Renal pelvis (tissue), 4 donors: ENCODE measurements around the gene MOB2. TPM values are rescaled to one million over a fixed set of nuclear protein-coding genes. Genes with fewer than 3 reads are reported as not detected.

Source experiments
- DNase-seq: peaks from one replicate; pipeline ENCODE4 v3.0.0-alpha.2; 2013
- polyA plus RNA-seq, 3 donors: library from polyadenylated mRNA; unstranded; fragments of 120-200 nt; gene quantifications; one replicate each; pipeline ENCODE4 v1.2.1, GENCODE V29; 2013; ENCODE audit not compliant: insufficient read length in 3 of 3

MOB2 gene
- polyA plus RNA-seq, 3 donors: 33.0 to 34.8 (median 33.0) TPM

DNA sequence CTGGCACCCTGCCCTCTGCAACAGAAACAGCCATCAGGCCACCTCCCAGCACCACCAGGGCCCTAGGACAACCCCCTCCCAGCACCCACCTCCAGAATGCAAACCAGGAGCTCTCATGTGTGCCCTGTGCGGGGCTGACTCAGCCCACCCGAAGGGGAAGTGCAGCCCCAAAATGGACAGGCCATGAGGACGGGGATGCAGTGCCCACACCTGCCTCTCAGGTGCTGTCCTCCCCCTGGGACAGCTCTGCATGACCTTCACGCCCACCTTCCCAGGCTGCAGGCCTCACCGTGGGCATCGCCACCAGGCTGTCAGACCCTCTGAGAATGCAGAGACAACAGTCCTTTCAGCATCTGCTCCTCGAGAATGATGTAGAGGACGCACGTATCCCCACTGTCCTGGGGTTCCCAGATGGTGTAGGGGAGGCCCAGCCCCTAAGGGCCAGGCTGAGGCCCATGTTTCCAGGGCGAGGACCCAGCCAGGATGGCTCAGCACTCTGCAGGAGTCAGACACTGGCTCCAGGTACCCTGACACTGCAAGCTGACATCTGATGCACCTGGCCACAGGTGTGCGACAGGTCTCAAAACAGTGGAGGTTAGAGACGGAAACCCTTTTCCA is 13.5 kb downstream of the MOB2 start:
- no peak for DNase-seq

DNA sequence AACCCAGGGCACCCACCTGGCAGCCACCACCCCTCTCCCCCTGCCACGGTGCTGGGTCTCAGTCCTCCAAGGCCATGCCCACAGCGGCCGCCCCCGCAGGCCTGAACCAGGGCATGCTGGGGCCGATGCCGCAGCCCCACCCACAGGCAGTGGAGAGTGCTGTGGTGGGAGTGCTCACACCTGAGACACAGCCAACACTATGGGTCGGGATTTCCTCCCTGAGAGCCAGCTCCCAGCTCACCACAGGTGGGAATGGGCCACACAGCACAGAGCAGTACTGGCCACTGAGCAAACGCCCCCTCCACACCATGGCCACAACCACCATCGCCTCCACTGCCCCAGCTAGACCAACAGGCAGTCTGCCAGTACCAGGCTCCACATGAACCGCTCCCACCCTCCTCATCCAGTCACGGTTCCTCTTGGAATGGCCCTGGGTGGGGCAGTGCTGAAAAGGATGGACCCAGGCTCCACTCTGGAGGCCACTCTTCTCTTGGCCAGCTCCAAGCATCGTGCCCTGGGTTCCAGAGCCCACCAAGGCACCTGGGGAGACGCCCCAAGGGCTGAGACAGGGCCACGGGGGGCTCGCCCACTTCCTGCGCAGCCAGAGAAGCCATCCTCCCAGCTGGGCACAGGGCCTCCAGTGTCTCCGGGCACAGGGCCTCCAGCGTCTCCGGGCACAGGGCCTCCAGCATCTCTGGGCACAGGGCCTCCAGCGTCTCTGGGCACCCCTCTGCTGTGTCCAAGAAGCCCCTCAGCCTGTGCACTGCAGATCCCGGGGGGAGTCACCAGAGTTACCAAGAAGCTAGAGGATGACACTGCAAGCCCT is 14.2 kb downstream of the MOB2 start:
- no peak for DNase-seq

DNA sequence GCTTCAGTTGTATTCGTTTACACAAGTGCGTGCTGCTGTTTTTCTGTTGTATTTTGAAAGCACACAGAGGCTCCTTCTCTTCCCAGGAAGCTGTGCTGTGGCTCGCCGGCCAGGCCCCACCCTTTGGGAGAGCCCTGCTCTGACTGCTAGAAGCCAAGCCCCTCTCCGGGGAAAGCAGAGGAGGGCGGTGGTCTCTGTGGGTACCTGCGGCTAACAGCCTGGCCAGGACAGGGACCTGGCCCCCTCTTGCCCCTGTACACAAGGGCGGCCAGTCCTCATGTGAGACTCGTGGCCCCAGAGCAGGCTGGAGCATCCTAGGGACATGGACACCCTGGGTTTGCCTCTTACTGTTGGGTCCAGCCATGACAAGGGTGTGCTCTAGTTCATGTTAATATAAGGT is 14.8 kb downstream of the MOB2 start:
- DNase-seq: no peak

DNA sequence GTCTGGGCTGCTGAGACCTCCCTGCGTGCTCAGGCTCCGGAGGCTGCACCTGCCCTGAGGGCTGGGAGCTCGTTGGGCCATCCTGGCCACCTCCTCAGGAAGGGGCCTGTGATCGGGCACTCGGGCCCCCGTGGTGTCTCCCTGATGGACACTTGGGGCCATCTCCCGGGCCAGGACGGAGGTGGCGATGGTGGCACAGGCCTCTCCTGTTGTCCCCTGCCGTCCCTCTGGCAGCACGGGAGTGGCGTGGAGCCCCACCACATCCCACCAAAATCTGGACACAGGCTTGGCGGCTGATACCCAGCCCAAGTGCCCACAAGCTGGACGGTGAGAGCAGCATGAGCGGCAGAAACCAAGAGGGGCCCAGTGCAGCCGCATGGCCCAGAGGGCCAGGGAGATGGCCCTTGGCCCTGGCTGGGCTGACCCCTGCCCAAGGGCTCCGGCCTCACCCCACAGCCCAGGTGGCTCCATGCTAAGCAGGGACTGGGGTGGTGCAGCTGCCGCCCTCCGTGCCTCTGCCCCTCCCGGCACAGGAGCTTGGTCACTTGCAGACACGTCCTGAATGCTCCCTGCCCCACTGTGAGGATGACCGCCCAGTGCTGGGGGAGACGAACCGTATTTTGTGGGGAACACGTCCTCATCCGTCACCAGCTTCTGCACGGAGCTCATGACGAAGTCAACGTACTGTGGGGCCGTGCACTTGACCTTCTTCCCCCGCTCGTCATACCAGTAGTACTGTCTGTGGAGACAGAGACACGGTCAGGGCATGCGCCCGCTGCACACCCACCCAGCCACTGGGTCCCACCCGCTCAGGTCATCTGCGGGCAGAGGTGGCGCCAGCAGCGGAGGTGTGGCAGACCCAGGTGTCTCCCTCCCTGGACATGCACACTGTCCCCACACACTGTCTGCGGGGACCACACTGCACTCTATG is 15.6 kb downstream of the MOB2 start:
- DNase-seq: no peak

DNA sequence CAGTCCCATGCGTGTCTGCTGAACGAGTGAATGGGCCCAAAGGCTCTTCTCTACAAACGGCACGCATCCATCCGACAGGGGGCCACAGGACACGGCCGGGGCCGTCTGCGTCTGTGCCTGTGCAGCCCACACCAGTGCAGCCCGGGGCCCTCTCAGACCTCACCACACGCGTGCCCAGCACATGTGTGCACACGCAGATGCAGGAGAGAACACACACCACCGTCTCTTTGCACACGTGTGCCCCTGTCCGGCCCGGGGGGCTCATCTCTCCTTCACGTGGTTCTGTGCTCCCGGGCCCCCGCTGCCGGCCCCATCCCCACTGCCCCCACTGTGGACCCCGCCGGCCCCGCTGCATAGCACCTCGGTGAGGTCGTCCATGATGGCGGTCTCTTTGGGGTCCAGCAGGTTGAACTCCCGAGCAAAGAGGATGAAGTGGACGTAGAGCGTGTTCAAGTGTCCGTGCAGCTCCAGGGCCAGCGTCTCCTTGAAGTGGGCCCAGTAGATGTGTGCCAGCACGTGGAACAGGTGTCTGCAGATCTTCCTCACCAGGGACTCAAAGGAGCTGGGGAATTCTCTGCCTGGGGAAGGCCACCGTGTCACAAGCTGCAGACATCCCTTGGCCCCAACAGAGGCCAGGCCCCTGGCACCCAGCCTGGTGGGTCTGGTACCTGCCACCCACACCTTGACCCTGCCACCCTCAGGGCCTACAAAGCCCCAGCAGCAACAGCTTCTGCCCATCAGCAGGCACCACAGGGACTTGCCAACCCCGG is 16.5 kb downstream of the MOB2 start:
- no peak for DNase-seq

DNA sequence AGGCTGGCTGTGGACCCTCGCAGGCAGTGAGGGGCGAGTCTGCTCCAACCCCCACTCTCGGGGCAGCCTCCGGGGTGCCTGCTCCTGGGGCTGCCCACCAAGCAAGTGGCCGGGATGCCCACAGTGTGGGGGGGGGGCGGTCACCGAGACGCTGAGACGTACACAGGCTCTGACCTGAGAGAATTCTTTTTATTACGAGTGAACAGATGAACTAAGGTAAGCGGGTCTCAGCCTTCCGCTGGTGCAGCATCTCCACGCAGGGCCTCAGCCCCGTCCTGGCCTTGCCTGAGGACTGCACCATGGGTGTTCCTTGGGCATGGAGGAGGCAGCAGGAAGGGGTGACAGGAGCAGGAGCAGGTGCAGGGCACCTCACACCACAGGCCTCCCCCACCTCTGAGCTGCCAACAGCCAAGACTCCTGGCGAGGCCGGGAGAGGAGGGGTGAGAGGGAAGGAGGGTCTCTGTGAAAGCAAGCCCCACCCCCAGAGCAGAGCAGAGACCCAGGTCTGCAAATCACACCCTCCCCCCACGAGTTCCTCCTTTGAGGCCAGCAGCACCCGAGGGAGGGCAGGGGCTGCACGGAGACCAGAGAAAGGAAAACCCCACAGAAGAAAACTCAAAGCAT is 17.2 kb downstream of the MOB2 start:
- no peak for DNase-seq

DNA sequence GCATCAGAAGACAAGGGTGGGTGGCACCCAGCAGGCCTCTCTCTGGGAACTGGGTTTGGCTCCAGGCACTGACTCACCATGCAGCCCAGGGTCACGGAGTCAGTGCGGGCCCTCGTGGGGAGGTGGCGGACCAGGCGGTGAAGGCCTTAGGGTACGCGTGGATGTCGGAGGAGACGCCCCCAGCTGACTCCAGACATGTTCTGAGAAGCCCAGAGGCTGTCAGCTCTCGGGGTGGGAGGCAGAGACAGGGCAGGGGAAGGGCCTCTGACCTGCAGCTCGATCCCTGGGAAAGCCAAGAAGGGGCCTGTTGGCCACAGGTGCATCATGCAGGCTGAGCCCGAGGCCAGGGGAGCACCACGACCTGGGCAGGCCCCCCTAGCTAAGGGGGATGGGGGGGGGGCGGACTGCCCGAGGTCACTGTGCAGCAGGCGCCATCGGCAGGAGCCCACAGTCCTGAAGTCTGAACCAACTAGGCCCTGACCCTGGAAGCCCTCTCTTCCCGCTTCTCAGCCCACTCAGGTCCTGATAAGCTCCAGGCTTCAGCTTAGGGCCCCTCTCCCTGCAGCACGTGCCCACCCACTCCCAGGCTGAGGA is 18.0 kb downstream of the MOB2 start:
- DNase-seq: no peak

DNA sequence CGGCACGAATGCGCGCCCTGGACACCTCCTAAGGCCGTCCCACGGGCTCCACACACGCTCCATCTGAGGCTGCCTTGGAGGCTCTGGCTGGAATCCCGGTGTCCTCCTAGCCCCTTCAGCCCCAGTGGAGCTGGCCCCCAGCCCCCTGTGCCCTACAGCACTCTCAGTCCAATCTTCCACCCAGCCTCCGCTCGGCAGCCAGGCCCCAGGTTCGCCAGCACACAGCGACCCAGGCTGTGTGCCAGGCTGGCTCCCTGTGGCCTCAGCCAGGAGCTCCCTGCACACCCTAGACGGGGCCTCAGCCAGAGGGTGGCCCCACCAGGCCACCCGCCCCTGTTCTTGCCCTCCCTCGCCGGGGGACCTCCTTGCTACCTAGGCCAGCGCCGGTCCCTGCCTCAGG is 18.6 kb downstream of the MOB2 start:
- DNase-seq: no peak

DNA sequence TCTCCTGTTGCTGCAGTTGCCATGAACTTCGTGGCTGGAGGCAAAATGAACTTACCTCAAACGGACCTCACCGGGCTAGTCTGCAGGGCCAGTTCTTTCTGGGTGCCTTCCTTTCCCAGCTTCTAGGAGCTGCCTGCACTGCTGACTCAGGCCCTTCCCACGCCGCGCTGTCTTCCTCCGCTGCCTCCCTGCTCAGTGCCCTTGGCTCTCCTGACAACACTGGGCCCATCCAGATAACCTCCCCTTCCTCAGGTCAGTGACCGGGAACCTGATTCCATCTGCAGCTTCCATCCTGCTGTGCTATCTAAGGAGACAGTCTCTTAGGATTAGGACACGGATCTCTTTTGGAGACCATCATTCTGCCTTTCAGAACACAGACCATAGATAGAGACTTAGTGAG is 19.3 kb downstream of the MOB2 start:
- no peak for DNase-seq

DNA sequence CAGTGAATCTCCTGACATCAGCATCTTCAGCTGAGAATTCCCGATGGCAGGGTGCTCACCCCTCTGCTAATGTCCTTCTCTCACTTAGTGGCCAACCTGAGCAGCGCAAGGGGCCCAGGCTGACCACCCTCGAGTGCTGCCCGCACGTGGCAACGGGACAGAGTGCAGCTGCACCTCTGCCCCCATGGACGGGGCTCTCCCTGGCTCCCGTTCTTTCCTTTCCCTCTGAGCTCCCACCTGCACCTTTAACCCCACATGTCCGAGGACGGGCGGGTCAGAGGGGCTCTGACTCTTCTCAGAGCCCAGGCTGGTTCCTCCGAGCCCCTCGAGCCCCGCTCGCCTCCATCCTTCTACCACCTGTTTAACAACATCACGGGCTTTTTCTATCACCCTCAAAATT is 19.8 kb downstream of the MOB2 start:
- no peak for DNase-seq

DNA sequence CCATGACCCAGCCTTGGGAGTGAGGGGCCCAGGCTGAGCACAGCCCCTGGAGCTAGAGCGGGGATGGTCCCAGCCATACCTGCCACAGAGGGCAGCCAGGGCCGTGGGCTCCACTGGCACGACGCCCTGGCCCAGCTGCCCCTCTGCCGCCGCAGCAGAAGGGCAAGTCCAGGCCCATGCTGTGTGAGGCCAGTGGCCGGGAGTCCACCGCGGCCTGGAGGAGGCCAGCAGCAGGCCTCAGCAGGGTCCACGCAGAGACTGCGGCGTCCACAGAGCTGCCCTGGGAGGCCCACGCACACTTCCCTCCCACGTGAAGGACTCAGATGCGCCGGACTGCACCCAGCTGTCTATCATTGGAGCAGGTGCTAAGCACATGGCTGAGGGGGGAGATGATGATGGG is 23.5 kb downstream of the MOB2 start:
- no peak for DNase-seq

DNA sequence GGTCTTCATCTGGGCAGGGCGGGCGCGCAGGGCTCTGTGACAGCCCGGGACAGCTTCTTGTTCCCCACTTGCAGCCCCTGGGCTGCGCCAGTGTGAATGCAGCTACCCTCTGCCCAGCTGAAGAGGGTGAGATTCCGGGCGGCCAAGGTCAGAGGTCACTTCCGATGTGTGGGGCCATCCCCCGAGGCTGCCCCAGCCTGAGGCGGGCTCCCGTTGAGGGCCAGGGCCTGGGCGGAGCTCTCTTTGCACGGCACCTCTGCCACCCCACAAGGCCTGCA is 23.9 kb downstream of the MOB2 start:
- no peak for DNase-seq

DNA sequence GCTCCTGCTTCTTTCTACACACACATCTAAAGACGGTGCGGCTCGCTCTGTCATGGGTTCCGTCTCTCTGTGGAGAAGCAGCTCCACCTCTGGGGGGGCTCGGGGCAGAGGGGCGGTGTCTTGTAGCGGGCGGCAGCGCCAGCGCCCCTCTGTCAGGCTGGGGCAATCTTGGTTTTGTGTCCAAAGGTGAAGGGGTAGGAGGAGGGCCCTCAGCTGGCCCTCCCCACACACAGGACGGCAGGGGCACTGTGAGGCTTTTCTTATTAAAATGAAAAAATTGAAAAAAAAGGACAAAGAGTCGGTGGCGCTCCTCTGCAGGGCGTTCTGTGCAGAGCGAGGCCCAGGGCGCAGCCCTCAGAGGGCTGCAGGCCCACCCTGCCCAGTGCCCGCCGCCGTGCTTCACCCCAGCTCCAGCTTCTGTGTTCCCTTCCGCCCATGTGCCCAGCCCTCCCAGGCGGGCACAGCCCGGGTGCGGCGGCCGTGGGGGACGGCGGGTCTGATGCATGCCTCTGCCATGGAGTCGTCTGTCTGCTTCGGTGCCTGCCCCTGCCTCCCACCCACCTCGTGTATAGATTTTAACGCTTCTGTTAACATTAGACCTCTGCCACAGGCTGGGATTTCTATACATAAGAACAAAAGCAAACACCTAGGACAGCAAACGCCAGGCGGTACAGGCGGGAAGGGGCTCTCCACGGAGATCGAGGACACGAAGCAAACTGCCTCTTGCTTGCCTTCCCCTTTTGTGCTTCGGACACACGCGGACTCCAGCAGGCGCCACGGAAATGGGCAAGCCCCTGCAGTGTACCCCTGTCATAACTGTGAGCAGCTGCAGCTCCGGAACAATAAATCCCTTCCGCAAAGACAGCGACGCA is 24.5 kb downstream of the MOB2 start:
- DNase-seq: no peak

DNA sequence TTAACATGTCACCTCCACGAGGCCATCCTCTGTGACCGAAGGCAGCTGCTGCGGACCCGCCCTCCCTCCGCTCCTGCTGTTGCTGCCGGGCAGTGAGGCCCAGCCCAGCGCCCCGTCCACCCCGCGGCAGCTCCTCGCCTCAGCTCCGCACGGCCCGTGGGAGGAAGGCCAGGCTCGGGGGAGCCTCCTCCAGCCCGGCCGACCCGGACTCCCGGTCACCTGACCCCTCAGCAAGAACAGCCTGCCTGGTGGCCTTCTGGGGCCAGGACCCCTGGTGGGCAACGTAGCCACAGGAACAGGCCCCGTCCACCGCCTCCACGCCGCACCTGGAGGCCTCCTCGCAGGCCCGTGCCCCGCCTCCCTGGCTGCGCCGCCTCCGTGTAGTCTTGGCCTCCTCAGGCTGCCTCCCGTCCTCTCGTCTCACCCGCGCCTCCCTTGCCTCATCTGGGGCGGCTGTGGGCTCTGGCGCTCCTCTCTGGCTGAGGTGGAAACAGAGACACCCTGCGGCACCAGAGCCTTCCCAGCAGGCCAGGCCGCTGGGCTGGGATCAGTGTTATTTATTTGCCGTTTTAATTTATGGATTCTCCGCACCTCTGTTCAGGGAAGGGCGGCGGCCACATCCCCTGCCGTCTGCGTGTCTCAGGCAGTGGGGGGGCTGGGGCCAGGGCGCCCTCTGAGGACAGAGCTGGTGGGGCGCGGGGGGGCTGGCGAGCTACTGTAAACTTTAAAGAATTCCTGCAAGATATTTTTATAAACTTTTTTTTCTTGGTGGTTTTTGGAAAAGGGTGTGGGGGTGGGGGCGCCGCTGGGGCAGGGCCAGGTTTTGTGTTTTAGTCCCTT is 25.4 kb downstream of the MOB2 start:
- DNase-seq: no peak

DNA sequence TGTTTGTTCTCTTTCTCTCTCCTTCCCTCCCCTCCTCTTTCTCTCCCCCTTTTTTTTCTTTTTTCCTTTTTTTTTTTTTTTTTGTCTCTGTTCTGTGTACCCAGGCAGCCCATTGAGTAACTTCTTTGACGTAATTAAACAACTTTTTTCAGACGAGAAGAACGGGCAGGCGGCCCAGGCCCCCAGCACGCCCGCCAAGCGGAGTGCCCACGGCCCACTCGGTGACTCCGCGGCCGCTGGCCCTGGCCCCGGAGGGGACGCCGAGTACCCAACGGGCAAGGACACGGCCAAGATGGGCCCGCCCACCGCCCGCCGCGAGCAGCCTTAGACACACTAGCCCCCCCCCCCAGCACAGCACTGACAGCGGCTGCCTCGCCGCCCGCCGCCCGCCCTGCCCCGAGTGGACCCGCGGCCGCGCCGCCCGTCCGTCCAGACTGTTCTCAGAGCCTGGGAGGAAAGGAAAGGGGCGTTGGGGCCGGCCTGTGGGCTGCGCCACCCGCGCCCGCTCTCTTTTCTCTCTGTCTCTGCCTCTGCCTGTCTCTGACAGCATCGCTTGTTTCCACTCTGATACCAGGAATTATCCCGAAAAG is 26.1 kb downstream of the MOB2 start:
- DNase-seq: no peak

DNA sequence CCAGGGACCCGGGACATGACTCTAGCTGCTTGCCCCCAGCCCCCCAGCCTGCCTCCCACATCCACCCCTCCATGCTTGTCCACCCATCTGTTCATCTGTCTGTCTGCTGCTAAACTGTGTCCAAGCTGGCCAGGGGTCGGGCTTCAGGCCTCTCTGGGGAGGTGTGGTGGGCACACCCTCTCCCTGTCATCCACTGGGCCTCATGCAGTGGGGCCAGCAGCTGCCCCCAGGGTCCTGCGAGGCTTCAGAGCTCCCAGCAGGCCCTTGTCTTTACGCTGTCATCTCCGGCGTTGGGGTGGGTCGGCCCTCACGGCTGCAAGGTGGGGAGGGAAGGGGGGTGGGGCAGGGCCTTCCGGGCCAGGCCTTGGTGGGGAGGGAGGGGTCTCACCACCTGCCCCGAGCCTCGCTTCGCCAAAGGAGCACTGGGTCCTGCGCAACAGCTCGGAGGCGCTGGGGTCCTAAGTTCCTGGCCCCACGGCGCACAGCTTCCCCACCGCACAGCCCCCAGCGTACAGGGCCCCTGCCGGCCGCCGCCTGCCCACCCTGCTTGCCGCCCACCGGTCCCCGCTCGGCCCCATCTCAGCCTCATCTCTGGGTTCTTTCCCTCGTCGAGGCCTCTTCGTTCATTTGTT is 26.7 kb downstream of the MOB2 start:
- DNase-seq: no peak

DNA sequence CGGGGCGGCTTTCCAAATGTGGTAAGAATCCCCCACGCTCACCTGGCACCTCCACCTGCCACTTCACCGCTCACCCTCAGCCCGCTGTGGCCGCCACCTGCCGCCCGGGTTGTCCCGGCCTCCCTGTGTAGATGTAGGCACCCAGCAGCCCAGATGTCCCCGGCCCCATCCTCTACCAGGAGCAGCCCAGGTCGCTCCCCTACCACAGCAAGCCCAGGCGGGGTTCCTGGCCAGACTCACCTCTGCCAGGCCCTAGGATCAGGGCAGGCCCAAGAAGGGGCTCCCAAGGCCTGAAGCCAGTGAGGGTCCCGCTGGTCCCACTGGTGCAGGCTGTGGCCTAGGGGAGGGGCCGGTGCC is 27.4 kb downstream of the MOB2 start:
- DNase-seq: no peak
